ENCODE measurements around the gene GAPVD1.
"Not testable (repeated sequence)": the region's sequence is repeated elsewhere in the genome, so short reads cannot be mapped to it uniquely, and the experiment has no call there.

GAPVD1 gene

DNA sequence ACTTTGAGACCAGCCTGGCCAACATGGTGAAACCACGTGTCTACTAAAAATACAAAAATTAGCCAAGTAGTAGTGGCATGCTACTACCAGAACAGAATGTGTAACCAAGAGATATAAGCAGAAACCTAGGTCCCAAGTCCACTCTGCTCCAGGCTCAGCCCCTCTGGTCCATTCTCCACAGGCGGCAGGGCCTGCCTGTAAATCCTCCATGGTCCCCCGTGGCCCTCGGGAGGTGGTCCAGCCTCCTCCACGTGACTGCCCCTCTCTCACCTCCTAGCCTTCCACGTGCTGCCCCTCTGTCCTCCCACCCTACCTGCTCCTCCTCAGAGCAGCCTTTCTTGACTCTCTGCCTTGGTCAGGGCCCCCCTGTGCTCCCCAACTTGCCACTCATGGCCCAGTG lies 127.4 kb downstream of the GAPVD1 start:
- no peaks in the 10 kb centered on the region for H3K4me1 ChIP-seq (ENCODE audit: control insufficient read depth, insufficient read depth, low read length)
- H3K9ac ChIP-seq (ENCODE audit: low read length in 2 of 2), result no peak overlapping the region
- no peaks in the 10 kb centered on the region for H3K36me3 ChIP-seq (ENCODE audit: control insufficient read depth in 2 of 2, insufficient read depth in 2 of 2, low read length in 2 of 2)
- no peaks in the 10 kb centered on the region for H3K9me3 ChIP-seq (ENCODE audit: control insufficient read depth in 2 of 2, low read length in 2 of 2)
- no peaks in the 10 kb centered on the region for H3K27me3 ChIP-seq (ENCODE audit: control insufficient read depth in 1 of 2, insufficient read depth in 2 of 2, low read length in 2 of 2)
- no peak overlapping the region for H3K27ac ChIP-seq (ENCODE audit: low read length)
- H3K4me3 ChIP-seq (ENCODE audit: low read length in 2 of 2), result no peak overlapping the region

GRCh38 chr9:125391704-125392103 lies 130.1 kb downstream of the GAPVD1 start:
- Histone ChIP-seq H3K4me1 (ENCODE audit: control insufficient read depth, insufficient read depth, low read length) (no peaks in the 10 kb centered on the region), H3K4me3 (ENCODE audit: low read length in 2 of 2) (no peak overlapping the region), H3K27ac (ENCODE audit: low read length) (no peak overlapping the region), H3K36me3 (ENCODE audit: control insufficient read depth in 2 of 2, insufficient read depth in 2 of 2, low read length in 2 of 2) (no peaks in the 10 kb centered on the region), H3K27me3 (ENCODE audit: control insufficient read depth in 1 of 2, insufficient read depth in 2 of 2, low read length in 2 of 2) (no peaks in the 10 kb centered on the region), H3K9ac (ENCODE audit: low read length in 2 of 2) (no peak overlapping the region), H3K9me3 (ENCODE audit: control insufficient read depth in 2 of 2, low read length in 2 of 2) (no peaks in the 10 kb centered on the region)

- Histone ChIP-seq H3K9ac (ENCODE audit: low read length in 2 of 2) (no peak overlapping the region), H3K4me1 (ENCODE audit: control insufficient read depth, insufficient read depth, low read length) (no peaks in the 10 kb centered on the region), H3K4me3 (ENCODE audit: low read length in 2 of 2) (no peak overlapping the region), H3K27me3 (ENCODE audit: control insufficient read depth in 1 of 2, insufficient read depth in 2 of 2, low read length in 2 of 2) (no peaks in the 10 kb centered on the region), H3K9me3 (ENCODE audit: control insufficient read depth in 2 of 2, low read length in 2 of 2) (no peaks in the 10 kb centered on the region), H3K27ac (ENCODE audit: low read length) (no peak overlapping the region), H3K36me3 (ENCODE audit: control insufficient read depth in 2 of 2, insufficient read depth in 2 of 2, low read length in 2 of 2) (no peaks in the 10 kb centered on the region)
These were observed 131.8 kb downstream of the GAPVD1 start for GRCh38 chr9:125393426-125393825.

GRCh38 chr9:125396799-125397198 lies 135.2 kb downstream of the GAPVD1 start:
- Histone ChIP-seq H3K9me3 (ENCODE audit: control insufficient read depth in 2 of 2, low read length in 2 of 2) (no peaks in the 10 kb centered on the region), H3K27ac (ENCODE audit: low read length) (no peak overlapping the region), H3K4me3 (ENCODE audit: low read length in 2 of 2) (no peak overlapping the region), H3K9ac (ENCODE audit: low read length in 2 of 2) (no peak overlapping the region), H3K27me3 (ENCODE audit: control insufficient read depth in 1 of 2, insufficient read depth in 2 of 2, low read length in 2 of 2) (no peaks in the 10 kb centered on the region), H3K36me3 (ENCODE audit: control insufficient read depth in 2 of 2, insufficient read depth in 2 of 2, low read length in 2 of 2) (no peaks in the 10 kb centered on the region), H3K4me1 (ENCODE audit: control insufficient read depth, insufficient read depth, low read length) (no peaks in the 10 kb centered on the region)

GRCh38 chr9:125397736-125398135 lies 136.1 kb downstream of the GAPVD1 start:
- H3K4me3 ChIP-seq (ENCODE audit: low read length in 2 of 2), result no peak overlapping the region
- no peak overlapping the region for H3K27ac ChIP-seq (ENCODE audit: low read length)
- no peaks in the 10 kb centered on the region for H3K27me3 ChIP-seq (ENCODE audit: control insufficient read depth in 1 of 2, insufficient read depth in 2 of 2, low read length in 2 of 2)
- H3K36me3 ChIP-seq (ENCODE audit: control insufficient read depth in 2 of 2, insufficient read depth in 2 of 2, low read length in 2 of 2), result no peaks in the 10 kb centered on the region
- no peaks in the 10 kb centered on the region for H3K4me1 ChIP-seq (ENCODE audit: control insufficient read depth, insufficient read depth, low read length)
- H3K9me3 ChIP-seq (ENCODE audit: control insufficient read depth in 2 of 2, low read length in 2 of 2), result no peaks in the 10 kb centered on the region
- no peak overlapping the region for H3K9ac ChIP-seq (ENCODE audit: low read length in 2 of 2)

DNA sequence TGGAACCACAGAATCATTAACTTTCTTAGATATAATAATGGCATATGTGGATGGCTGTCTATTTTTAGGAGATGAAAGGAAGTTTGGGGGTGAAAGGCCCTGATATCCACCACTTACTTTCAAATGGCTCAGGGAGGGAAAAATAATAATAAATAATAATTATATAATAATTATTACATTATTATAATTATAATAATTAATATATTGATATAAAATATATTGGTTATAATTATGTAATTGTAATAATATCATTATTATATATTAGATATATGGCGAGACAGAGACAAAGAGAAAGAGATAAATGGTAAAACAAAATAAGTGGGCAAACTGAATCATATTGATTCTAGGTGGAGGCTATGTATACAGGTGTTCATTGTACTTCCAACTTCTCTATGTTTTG lies 136.6 kb downstream of the GAPVD1 start:
- H3K9ac ChIP-seq (ENCODE audit: low read length in 2 of 2), result no peak overlapping the region
- H3K9me3 ChIP-seq (ENCODE audit: control insufficient read depth in 2 of 2, low read length in 2 of 2), result no peaks in the 10 kb centered on the region
- H3K27me3 ChIP-seq (ENCODE audit: control insufficient read depth in 1 of 2, insufficient read depth in 2 of 2, low read length in 2 of 2), result no peaks in the 10 kb centered on the region
- H3K27ac ChIP-seq (ENCODE audit: low read length), result no peak overlapping the region
- H3K36me3 ChIP-seq (ENCODE audit: control insufficient read depth in 2 of 2, insufficient read depth in 2 of 2, low read length in 2 of 2), result no peaks in the 10 kb centered on the region
- no peak overlapping the region for H3K4me3 ChIP-seq (ENCODE audit: low read length in 2 of 2)
- no peaks in the 10 kb centered on the region for H3K4me1 ChIP-seq (ENCODE audit: control insufficient read depth, insufficient read depth, low read length)

DNA sequence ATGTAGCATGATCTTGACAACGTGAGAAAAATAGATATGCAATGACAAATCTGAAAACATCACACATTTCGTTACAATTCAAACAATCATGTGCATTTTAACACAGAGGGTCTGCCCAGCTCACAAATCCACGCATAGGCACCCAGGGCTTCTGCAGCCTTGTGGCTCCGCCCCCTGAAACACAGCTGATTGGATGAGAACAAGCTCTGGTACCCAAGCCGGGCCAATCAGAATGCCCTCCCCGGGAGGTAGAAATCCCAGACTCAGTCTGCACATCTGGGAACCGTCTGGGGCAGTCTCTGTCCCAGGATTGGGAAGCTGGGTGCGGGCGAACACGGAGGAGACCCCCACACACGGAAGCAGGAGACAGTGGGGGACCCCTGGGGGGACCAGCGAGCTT lies 137.5 kb downstream of the GAPVD1 start:
- Histone ChIP-seq H3K9ac (ENCODE audit: low read length in 2 of 2) (no peak overlapping the region), H3K9me3 (ENCODE audit: control insufficient read depth in 2 of 2, low read length in 2 of 2) (no peaks in the 10 kb centered on the region), H3K36me3 (ENCODE audit: control insufficient read depth in 2 of 2, insufficient read depth in 2 of 2, low read length in 2 of 2) (no peaks in the 10 kb centered on the region), H3K27me3 (ENCODE audit: control insufficient read depth in 1 of 2, insufficient read depth in 2 of 2, low read length in 2 of 2) (no peaks in the 10 kb centered on the region), H3K4me1 (ENCODE audit: control insufficient read depth, insufficient read depth, low read length) (no peaks in the 10 kb centered on the region), H3K27ac (ENCODE audit: low read length) (no peak overlapping the region), H3K4me3 (ENCODE audit: low read length in 2 of 2) (no peak overlapping the region)

- Histone ChIP-seq H3K4me3 (ENCODE audit: low read length in 2 of 2) (no peak overlapping the region), H3K4me1 (ENCODE audit: control insufficient read depth, insufficient read depth, low read length) (no peaks in the 10 kb centered on the region), H3K27me3 (ENCODE audit: control insufficient read depth in 1 of 2, insufficient read depth in 2 of 2, low read length in 2 of 2) (no peaks in the 10 kb centered on the region), H3K36me3 (ENCODE audit: control insufficient read depth in 2 of 2, insufficient read depth in 2 of 2, low read length in 2 of 2) (no peaks in the 10 kb centered on the region), H3K27ac (ENCODE audit: low read length) (no peak overlapping the region), H3K9me3 (ENCODE audit: control insufficient read depth in 2 of 2, low read length in 2 of 2) (no peaks in the 10 kb centered on the region), H3K9ac (ENCODE audit: low read length in 2 of 2) (no peak overlapping the region)
These were observed 138.0 kb downstream of the GAPVD1 start for GRCh38 chr9:125399666-125400065.

DNA sequence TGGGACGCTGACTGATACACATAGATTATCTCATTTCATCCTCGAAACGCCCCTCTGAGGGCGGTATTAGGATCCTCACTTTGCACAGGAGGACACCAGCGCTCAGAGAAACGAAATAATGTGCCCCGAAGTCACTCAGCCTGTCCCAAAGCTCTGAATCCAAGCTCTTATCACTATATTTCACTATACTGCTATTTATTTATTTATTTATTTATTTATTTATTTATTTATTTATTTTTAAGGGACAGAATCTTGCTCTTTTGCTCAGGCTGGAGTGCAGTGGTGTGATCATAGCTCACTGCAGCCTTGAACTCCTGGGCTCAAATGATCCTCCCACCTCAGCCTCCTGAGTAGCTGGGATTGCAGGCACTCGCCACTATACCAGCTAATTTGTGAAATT lies 138.6 kb downstream of the GAPVD1 start:
- not testable (repeated sequence) for H3K9me3 ChIP-seq (ENCODE audit: control insufficient read depth in 2 of 2, low read length in 2 of 2); H3K36me3 ChIP-seq (ENCODE audit: control insufficient read depth in 2 of 2, insufficient read depth in 2 of 2, low read length in 2 of 2); H3K27me3 ChIP-seq (ENCODE audit: control insufficient read depth in 1 of 2, insufficient read depth in 2 of 2, low read length in 2 of 2); H3K4me1 ChIP-seq (ENCODE audit: control insufficient read depth, insufficient read depth, low read length); H3K4me3 ChIP-seq (ENCODE audit: low read length in 2 of 2); H3K27ac ChIP-seq (ENCODE audit: low read length); H3K9ac ChIP-seq (ENCODE audit: low read length in 2 of 2)

- Histone ChIP-seq H3K9me3 (ENCODE audit: control insufficient read depth in 2 of 2, low read length in 2 of 2) (no peaks in the 10 kb centered on the region), H3K36me3 (ENCODE audit: control insufficient read depth in 2 of 2, insufficient read depth in 2 of 2, low read length in 2 of 2) (no peaks in the 10 kb centered on the region), H3K27ac (ENCODE audit: low read length) (no peak overlapping the region), H3K4me1 (ENCODE audit: control insufficient read depth, insufficient read depth, low read length) (no peaks in the 10 kb centered on the region), H3K4me3 (ENCODE audit: low read length in 2 of 2) (no peak overlapping the region), H3K27me3 (ENCODE audit: control insufficient read depth in 1 of 2, insufficient read depth in 2 of 2, low read length in 2 of 2) (no peaks in the 10 kb centered on the region), H3K9ac (ENCODE audit: low read length in 2 of 2) (no peak overlapping the region)
These were observed 139.4 kb downstream of the GAPVD1 start for GRCh38 chr9:125400725-125401716.

GRCh38 chr9:125404733-125405132 lies 143.1 kb downstream of the GAPVD1 start:
- no peaks in the 10 kb centered on the region for H3K27me3 ChIP-seq (ENCODE audit: control insufficient read depth in 1 of 2, insufficient read depth in 2 of 2, low read length in 2 of 2)
- no peak overlapping the region for H3K27ac ChIP-seq (ENCODE audit: low read length)
- no peaks in the 10 kb centered on the region for H3K36me3 ChIP-seq (ENCODE audit: control insufficient read depth in 2 of 2, insufficient read depth in 2 of 2, low read length in 2 of 2)
- H3K4me3 ChIP-seq (ENCODE audit: low read length in 2 of 2), result no peak overlapping the region
- no peak overlapping the region for H3K9ac ChIP-seq (ENCODE audit: low read length in 2 of 2)
- H3K9me3 ChIP-seq (ENCODE audit: control insufficient read depth in 2 of 2, low read length in 2 of 2), result no peaks in the 10 kb centered on the region
- peaks cover 12% of the 10 kb centered on the region for H3K4me1 ChIP-seq (ENCODE audit: control insufficient read depth, insufficient read depth, low read length)

All from stomach smooth muscle (tissue), 2 donors.